Breast epithelium (tissue), 3 donors: ENCODE results near the gene MARS1.

Source experiments
- POLR2A ChIP-seq: fragments of 450-650 bp; IDR thresholded peaks from one replicate; pipeline ENCODE4 v1.6.1; 2016; ENCODE audit warnings: antibody characterized with exemption, mild to moderate bottlenecking, moderate library complexity
- POLR2AphosphoS5 ChIP-seq, 3 donors: sonication (generic); formaldehyde crosslinking; IDR thresholded peaks; one replicate each; pipeline ENCODE4 v1.6.1; 2017; ENCODE audit warnings: antibody characterized with exemption in 3 of 3
- TF ChIP-seq, protein P1 (sequence below), 3 donors: fragments of 450-650 bp; IDR thresholded peaks; one replicate each; pipeline ENCODE4 v1.5.1; 2016 to 2017; ENCODE audit warnings: antibody characterized with exemption in 3 of 3, mild to moderate bottlenecking in 3 of 3, moderate library complexity in 3 of 3

DNA sequence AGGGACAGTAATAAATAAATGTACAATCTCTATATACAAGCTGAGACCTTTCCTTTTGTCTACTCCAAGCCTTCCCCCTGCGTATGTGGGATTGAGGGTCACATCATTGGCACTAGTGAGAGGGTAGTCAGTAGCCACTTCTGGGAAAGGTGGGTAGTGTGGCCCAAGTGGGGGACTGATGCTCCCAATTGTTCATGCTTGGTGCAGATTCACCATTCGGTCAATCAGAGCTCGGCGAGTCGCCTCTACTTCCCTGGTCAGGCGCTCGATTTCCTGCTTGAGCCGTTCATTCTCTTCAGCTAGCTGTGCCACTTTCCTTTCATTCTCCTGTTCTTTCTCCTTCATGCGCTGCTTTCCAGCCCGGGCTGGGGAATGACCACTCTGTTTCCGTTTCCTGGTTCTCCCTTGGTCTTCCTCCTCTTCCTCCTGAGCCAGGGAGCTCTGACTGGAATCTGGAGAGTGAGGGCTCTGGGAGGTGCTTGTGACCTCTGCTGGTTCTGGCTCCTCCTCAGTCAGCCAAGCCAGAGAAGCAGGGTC, 28.8 kb downstream of the MARS1 start:
- TF ChIP-seq, protein P1, sequence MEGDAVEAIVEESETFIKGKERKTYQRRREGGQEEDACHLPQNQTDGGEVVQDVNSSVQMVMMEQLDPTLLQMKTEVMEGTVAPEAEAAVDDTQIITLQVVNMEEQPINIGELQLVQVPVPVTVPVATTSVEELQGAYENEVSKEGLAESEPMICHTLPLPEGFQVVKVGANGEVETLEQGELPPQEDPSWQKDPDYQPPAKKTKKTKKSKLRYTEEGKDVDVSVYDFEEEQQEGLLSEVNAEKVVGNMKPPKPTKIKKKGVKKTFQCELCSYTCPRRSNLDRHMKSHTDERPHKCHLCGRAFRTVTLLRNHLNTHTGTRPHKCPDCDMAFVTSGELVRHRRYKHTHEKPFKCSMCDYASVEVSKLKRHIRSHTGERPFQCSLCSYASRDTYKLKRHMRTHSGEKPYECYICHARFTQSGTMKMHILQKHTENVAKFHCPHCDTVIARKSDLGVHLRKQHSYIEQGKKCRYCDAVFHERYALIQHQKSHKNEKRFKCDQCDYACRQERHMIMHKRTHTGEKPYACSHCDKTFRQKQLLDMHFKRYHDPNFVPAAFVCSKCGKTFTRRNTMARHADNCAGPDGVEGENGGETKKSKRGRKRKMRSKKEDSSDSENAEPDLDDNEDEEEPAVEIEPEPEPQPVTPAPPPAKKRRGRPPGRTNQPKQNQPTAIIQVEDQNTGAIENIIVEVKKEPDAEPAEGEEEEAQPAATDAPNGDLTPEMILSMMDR (IDR thresholded peaks at IDR 0.05) = no peak
- no peak for TF ChIP-seq POLR2A
- TF ChIP-seq POLR2AphosphoS5 (IDR thresholded peaks at IDR 0.05) = no peak
